HG02938 (cell line): ENCODE data around the gene PIGH.
"Not testable (repeated sequence)": the region's sequence is repeated elsewhere in the genome, so short reads cannot be mapped to it uniquely, and the experiment has no call there.

ENCODE experiments used
- ATAC-seq: cut with Tn5 transposase; IDR thresholded peaks from one replicate; pipeline ENCODE4 v1.9.1; 2021; ENCODE audit warnings: mild to moderate bottlenecking, moderate library complexity; ENCODE audit not compliant: unreplicated experiment

The PIGH gene

DNA sequence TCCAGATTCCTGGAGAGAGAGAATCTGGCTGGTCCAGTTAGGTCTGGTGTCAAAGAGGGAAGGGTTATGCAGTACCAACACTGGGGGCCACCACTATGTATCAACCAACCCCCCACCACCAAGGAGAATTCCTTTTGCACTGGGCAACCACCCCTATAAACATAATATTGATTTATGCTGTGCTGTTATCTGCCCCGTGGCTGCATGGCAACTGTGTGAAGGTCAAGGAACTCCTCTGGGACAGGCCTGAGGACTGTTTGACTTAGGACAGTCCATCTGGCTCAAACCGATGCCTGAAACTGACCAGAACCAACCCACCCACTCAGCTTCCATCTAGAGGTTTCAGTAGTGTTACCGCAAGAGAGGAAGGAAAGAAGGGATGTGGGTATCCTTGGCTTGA is 46.5 kb downstream of the PIGH start:
- no peak for ATAC-seq

DNA sequence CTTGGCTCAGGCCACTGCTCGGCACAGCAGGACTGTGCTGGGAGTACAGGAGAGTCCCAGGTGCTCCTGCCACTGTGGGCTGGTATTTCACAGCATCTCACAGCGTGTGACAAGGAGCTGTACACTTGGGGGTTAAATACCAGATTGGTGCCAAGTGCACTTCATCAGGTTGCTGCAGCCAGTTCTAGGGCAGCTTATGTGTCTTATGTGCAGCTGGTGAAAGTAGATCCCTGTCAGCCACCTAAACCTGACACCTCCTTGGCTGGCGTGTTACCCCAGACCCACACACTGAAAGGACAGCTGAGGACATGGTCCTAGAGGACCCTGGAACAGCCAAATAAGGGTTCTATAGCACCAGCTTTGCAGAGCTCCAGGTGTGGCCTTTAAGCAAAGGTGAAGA is 48.1 kb downstream of the PIGH start:
- no peak for ATAC-seq

DNA sequence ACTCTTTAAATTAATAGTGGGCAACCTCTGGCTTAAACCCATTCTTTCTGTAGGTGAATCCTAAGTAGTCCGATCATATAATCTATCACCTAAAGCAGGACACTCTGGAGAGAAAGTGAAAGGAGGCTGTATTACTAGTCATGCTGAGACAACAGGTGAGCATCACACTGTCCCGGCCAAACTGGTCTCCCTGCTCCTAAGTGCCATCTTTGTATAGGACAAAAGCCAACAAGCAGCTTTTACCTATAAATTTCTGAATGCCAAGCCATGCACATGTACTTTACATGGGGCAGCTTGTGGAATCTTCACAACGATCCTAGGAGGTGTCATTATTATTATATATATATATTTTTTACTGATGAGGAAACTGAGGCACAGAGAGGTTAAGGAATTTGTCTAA is 48.9 kb downstream of the PIGH start:
- ATAC-seq: no peak

DNA sequence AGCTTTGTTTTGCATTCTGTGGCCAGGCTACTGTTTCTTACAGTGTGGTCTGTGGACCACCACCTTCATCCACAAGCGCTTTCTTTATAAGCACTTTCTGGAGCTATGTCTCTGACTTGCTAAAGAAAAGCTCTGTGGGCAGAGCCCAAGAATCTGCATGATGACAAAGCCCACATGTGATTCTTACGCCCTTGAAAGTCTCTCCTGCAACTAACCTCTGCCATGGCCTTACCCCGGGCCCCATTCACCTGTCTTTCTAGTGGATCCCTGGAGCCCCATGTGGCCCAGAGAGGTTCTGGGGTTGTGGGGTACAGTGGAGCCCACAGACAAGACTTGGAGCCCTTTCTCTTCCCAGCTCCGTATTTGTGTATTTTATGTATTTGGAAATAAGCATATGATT is 50.3 kb downstream of the PIGH start:
- no peak for ATAC-seq

DNA sequence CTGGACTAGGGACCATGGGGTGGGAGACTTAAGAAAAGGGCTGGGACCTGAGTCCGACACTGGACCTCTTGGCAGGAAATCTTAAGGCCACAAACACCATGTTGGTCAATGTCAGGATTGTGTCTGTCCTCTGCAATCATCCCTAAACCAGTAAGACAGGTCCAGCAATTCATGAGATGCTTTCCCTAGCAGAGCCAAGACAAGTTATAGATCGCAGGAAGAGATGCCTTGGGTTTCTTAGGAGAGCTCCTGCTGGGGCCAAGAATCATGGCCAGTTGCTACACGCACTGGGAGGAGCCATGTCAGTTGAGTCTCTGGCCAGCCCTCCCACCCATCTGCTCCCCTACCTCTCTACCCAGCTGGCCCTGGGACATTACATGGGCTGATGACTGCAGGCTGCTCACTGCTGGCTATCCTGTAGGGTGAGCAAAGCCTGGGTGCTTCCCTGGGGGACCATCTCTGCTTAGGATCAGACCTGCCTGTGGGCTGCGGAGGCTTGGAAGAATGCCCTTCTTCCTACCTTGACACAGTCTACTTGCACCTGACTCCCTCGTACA is 52.8 kb downstream of the PIGH start:
- ATAC-seq: no peak

DNA sequence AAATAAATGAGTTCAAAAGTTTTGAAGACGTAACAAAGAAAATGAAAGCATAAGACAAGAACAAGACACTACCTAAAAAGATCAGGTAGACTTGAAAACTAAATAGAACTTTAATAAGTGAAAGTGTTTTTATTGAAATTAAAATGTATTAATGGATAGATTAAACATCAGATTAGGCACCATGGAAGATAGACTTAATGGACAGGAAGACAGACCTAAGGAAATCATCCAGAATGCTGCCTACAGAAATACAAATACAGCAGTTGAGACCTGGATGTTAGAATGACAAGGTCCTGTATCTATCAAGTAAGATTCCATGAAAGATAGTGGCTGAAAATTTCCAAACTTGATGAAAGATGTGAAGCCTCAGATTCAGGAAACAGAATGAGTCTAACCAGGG is 55.5 kb downstream of the PIGH start:
- ATAC-seq: no peak

DNA sequence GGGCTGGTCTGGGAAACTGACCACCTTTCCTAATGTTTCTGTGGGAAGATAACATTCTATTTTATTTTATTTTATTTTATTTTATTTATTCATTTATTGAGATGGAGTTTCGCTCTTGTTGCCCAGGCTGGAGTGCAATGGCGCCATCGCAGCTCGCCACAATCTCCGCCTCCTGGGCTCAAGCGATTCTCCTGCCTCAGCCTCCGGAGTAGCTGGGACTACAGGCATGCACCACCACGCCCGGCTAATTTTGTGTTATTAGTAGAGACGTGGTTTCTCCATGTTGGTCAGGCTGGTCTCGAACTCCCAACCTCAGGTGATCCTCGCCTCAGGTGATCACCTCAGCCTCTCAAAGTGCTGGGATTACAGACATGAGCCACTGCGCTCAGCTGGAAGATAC is 57.4 kb downstream of the PIGH start:
- ATAC-seq: not testable (repeated sequence)

DNA sequence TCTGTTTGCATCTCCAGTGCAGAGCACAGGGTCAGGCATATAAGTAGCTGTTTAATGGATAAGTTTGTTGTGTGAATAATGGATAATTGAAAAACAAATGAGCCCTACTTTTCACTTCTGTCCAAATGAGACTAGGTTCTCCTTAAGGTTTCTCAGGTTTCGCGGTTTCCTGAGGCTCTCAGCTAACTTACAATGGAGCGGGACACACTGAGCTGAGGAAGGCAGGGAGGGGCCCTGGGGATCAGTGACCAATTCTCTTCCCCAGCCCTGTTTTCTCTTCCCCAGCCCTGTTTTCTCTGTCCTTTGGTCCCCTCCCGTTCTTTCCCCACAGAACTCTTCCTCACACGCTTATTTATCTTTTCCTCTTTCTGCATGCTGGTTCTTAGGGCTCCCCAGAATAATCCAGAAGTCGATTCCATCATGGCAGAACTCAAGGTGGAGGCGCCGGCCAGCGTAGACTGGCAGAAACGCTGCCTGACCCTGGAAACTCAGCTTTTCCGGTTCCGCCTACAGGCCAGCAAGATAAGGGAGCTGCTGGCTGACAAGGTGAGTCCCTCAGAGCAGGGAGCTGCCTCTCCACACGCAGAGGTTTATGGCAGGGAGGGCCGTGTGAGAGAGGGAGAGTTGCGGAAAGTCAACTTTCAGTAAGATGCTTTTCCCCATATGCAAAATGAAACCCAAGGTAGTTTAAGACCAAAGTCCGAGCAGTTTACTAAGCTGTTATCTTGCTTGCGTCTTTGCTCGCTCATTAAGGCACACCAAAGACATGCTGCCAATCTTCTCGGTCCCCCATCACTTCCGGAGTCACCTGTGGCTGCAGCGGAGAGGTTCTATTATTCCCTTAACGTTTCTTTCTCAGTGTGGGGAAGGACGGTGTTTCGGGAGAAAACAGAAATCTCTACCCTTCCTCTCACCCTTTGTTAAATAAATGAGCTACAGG is 58.4 kb downstream of the PIGH start:
- ATAC-seq: no peak
